ENCODE results near the gene SLC34A3. TPM values are rescaled to one million over a fixed set of nuclear protein-coding genes. Genes with fewer than 3 reads are reported as not detected.

Gene SLC34A3
- total and polyA plus RNA-seq, 2 donors (not counting 3 experiments of a cell fraction or from before 2014, with no cell fraction given) = not detected

- H4K20me1 ChIP-seq (replicated peaks; ENCODE audit: control insufficient read depth, extremely low read depth, insufficient read depth, low read length) = no peaks in the 10 kb centered on the region
- DNase-seq (ENCODE audit: low read depth, low spot score) (no peak), FAIRE-seq (no peak)
- peaks cover 6% of the 10 kb centered on the region for H3K4me1 ChIP-seq (ENCODE audit: control insufficient read depth, extremely low read depth, insufficient read depth, low read length)
- H3K4me3 ChIP-seq (replicated peaks in 1 of 3; ENCODE audit: insufficient read depth in 1 of 3, low read depth in 1 of 3, low read length in 3 of 3) = no peak overlapping the region
- H3K27me3 ChIP-seq (ENCODE audit: control insufficient read depth in 2 of 2, insufficient read depth in 2 of 2, low read length in 2 of 2) = no peaks in the 10 kb centered on the region
- intact Hi-C loops (cut with micrococcal nuclease) (no loop called here), dilution Hi-C loops (cut with MboI; ENCODE audit: extremely low pct_ligation_motif_present, low sequenced_read_pairs) (no loop called here)
- POLR2A ChIA-PET = no interaction called here
- TF ChIP-seq GATA2 (IDR thresholded peaks at IDR 0.05; ENCODE audit: insufficient read depth, insufficient read length, low read depth, low read length) = no peak
- no peak overlapping the region for H3K27ac ChIP-seq (ENCODE audit: insufficient read depth, low read depth, low read length)
- H3K9ac ChIP-seq (replicated peaks; ENCODE audit: extremely low read depth, insufficient read depth, low read length) = no peak overlapping the region
- BruUV-seq (replicated peaks) = no TSS peak
- H3K9me1 ChIP-seq (replicated peaks; ENCODE audit: control insufficient read depth, extremely low read depth, insufficient read depth, low read length) = no peaks in the 10 kb centered on the region
- no peak overlapping the region for H3K4me2 ChIP-seq (ENCODE audit: insufficient read depth, low read length)
- peaks cover 7% of the 10 kb centered on the region for H3K79me2 ChIP-seq (ENCODE audit: control insufficient read depth, insufficient read depth, low read length)
- H3K9me3 ChIP-seq (replicated peaks; ENCODE audit: control insufficient read depth, insufficient read depth, low read length) = no peaks in the 10 kb centered on the region
- H2AFZ ChIP-seq (ENCODE audit: low read depth, low read length) = no peak overlapping the region
- CTCF ChIA-PET = interaction anchor here (1.4 kb wide), 1 partner anchor 55 kb away, joined by 5 read pairs; no protein-coding TSS in a partner anchor
- H3K36me3 ChIP-seq (ENCODE audit: control insufficient read depth in 2 of 2, extremely low read depth in 1 of 2, insufficient read depth in 2 of 2, low read length in 2 of 2) = peaks cover 0 to 56% of the 10 kb centered on the region in 2 experiments
These were observed 49.0 kb upstream of the SLC34A3 start for GRCh38 chr9:137181680-137182079.

- Histone ChIP-seq H4K20me1 (replicated peaks; ENCODE audit: control insufficient read depth, extremely low read depth, insufficient read depth, low read length) (no peaks in the 10 kb centered on the region), H3K4me3 (replicated peaks in 1 of 3; ENCODE audit: insufficient read depth in 1 of 3, low read depth in 1 of 3, low read length in 3 of 3) (no peak overlapping the region), H3K9me1 (replicated peaks; ENCODE audit: control insufficient read depth, extremely low read depth, insufficient read depth, low read length) (no peaks in the 10 kb centered on the region), H3K27ac (ENCODE audit: insufficient read depth, low read depth, low read length) (no peak overlapping the region), H3K9me3 (replicated peaks; ENCODE audit: control insufficient read depth, insufficient read depth, low read length) (no peaks in the 10 kb centered on the region), H3K27me3 (ENCODE audit: control insufficient read depth in 2 of 2, insufficient read depth in 2 of 2, low read length in 2 of 2) (no peaks in the 10 kb centered on the region), H3K4me2 (ENCODE audit: insufficient read depth, low read length) (no peak overlapping the region), H3K4me1 (ENCODE audit: control insufficient read depth, extremely low read depth, insufficient read depth, low read length) (peaks cover 15% of the 10 kb centered on the region), H2AFZ (ENCODE audit: low read depth, low read length) (no peak overlapping the region), H3K79me2 (ENCODE audit: control insufficient read depth, insufficient read depth, low read length) (peaks cover 18% of the 10 kb centered on the region), H3K36me3 (ENCODE audit: control insufficient read depth in 2 of 2, extremely low read depth in 1 of 2, insufficient read depth in 2 of 2, low read length in 2 of 2) (peaks cover 0 to 56% of the 10 kb centered on the region in 2 experiments), H3K9ac (replicated peaks; ENCODE audit: extremely low read depth, insufficient read depth, low read length) (no peak overlapping the region)
- DNase-seq (ENCODE audit: low read depth, low spot score) (no peak), FAIRE-seq (no peak)
- BruUV-seq (replicated peaks) = no TSS peak
- no peak for TF ChIP-seq JUN (IDR thresholded peaks at IDR 0.05; ENCODE audit: borderline replicate concordance, insufficient read depth, insufficient read length, low read depth)
- TF ChIP-seq MYC (IDR thresholded peaks at IDR 0.05; ENCODE audit: low read depth, low read length) = no peak
- TF ChIP-seq MAX (IDR thresholded peaks at IDR 0.05; ENCODE audit: insufficient read depth, insufficient read length) = no peak
- no peak for TF ChIP-seq FOS (IDR thresholded peaks at IDR 0.05; ENCODE audit: borderline replicate concordance, insufficient read depth, low read length)
- dilution Hi-C loops (cut with MboI; ENCODE audit: extremely low pct_ligation_motif_present, low sequenced_read_pairs) (no loop called here), intact Hi-C loops (cut with micrococcal nuclease) (no loop called here)
- ChIA-PET POLR2A (no interaction called here), CTCF (interaction anchor here (0.7 kb wide), 1 partner anchor 45 kb away, joined by 3 read pairs; the partner anchor contains the start of gene RNF224)
These were observed 47.9 kb upstream of the SLC34A3 start for GRCh38 chr9:137182836-137183235.
